Nephron (organoid): ENCODE results near the gene MRPL10.

Source experiments
- H3K27ac Mint-ChIP-seq, 3 experiments: 2 replicates each; pipeline ENCODE4 v1.8.0; 2020; ENCODE audit warnings: mixed read lengths in 3 of 3, mild to moderate bottlenecking in 2 of 3, moderate library complexity in 1 of 3
- H3K27me3 Mint-ChIP-seq: 2 replicates; pipeline ENCODE4 v1.8.0; 2021; ENCODE audit warnings: low read depth, mild to moderate bottlenecking, moderate library complexity, mixed read lengths
- H3K36me3 Mint-ChIP-seq: 2 replicates; pipeline ENCODE4 v1.8.0; 2020; ENCODE audit warnings: low read depth, mixed read lengths
- H3K4me1 Mint-ChIP-seq: 2 replicates; pipeline ENCODE4 v1.8.0; 2020; ENCODE audit warnings: mixed read lengths
- H3K4me3 Mint-ChIP-seq, 3 experiments: 2 replicates each; pipeline ENCODE4 v1.8.0; 2020; ENCODE audit warnings: mild to moderate bottlenecking in 3 of 3, mixed read lengths in 3 of 3, moderate library complexity in 2 of 3
- H3K9me3 Mint-ChIP-seq: 2 replicates; pipeline ENCODE4 v1.8.0; 2020; ENCODE audit warnings: mixed read lengths
- CTCF ChIP-seq, 3 experiments: fragments of 200-600 bp; sonication (generic); IDR thresholded peaks; one replicate each; pipeline ENCODE4 v1.5.0; 2021; ENCODE audit warnings: antibody characterized with exemption in 3 of 3; ENCODE audit not compliant: unreplicated experiment in 3 of 3

Gene MRPL10

GRCh38 chr17:47848198-47848513 lies 16.8 kb upstream of the MRPL10 start:
- Mint-ChIP-seq H3K27me3 (peaks cover 93% of the 10 kb centered on the region), H3K4me1 (peaks cover 37% of the 10 kb centered on the region), H3K9me3 (no peaks in the 10 kb centered on the region), H3K27ac (no peak overlapping the region), H3K4me3 (no peak overlapping the region), H3K36me3 (no peaks in the 10 kb centered on the region)
- TF ChIP-seq CTCF (IDR thresholded peaks at IDR 0.05; ENCODE audit: unreplicated experiment in 3 of 3): no peak

GRCh38 chr17:47847341-47848197 lies 16.2 kb upstream of the MRPL10 start:
- H3K9me3 Mint-ChIP-seq: no peaks in the 10 kb centered on the region
- H3K36me3 Mint-ChIP-seq: no peaks in the 10 kb centered on the region
- peaks cover 40% of the 10 kb centered on the region for H3K4me1 Mint-ChIP-seq
- TF ChIP-seq CTCF (IDR thresholded peaks at IDR 0.05; ENCODE audit: unreplicated experiment in 3 of 3): peak in 2 of 3 experiments; percentile 21 to 29
- peaks cover 92% of the 10 kb centered on the region for H3K27me3 Mint-ChIP-seq
- H3K27ac Mint-ChIP-seq: no peak overlapping the region
- H3K4me3 Mint-ChIP-seq: no peak overlapping the region

GRCh38 chr17:47846716-47847340 lies 15.5 kb upstream of the MRPL10 start:
- Mint-ChIP-seq H3K4me1 (peaks cover 39% of the 10 kb centered on the region), H3K36me3 (no peaks in the 10 kb centered on the region), H3K27me3 (peaks cover 84% of the 10 kb centered on the region), H3K4me3 (peak overlapping the region; percentile 35 to 50 (median 38)), H3K9me3 (no peaks in the 10 kb centered on the region), H3K27ac (no peak overlapping the region)
- no peak for TF ChIP-seq CTCF (IDR thresholded peaks at IDR 0.05; ENCODE audit: unreplicated experiment in 3 of 3)

- no peaks in the 10 kb centered on the region for H3K9me3 Mint-ChIP-seq
- peaks cover 74% of the 10 kb centered on the region for H3K27me3 Mint-ChIP-seq
- H3K4me3 Mint-ChIP-seq: peak overlapping the region in 1 of 3 experiments; percentile 22
- no peaks in the 10 kb centered on the region for H3K36me3 Mint-ChIP-seq
- H3K4me1 Mint-ChIP-seq: peaks cover 44% of the 10 kb centered on the region
- peak overlapping the region in 1 of 3 experiments; percentile 16 for H3K27ac Mint-ChIP-seq
- no peak for TF ChIP-seq CTCF (IDR thresholded peaks at IDR 0.05; ENCODE audit: unreplicated experiment in 3 of 3)
Measured at GRCh38 chr17:47845716-47846075, 14.4 kb upstream of the MRPL10 start.

GRCh38 chr17:47844814-47845715 lies 13.7 kb upstream of the MRPL10 start:
- Mint-ChIP-seq H3K4me1 (peaks cover 48% of the 10 kb centered on the region), H3K27me3 (peaks cover 68% of the 10 kb centered on the region), H3K9me3 (no peaks in the 10 kb centered on the region), H3K36me3 (no peaks in the 10 kb centered on the region), H3K4me3 (peak overlapping the region in 2 of 3 experiments; percentile 22 to 36), H3K27ac (peak overlapping the region in 1 of 3 experiments; percentile 54)
- TF ChIP-seq CTCF (IDR thresholded peaks at IDR 0.05; ENCODE audit: unreplicated experiment in 3 of 3): peak; percentile 29 to 46 (median 34)
